ENCODE measurements around the gene EEF2K.
A peak's percentile ranks its signal among the peaks of the same experiment; 100 is the strongest.
"Not testable (repeated sequence)": the region's sequence is repeated elsewhere in the genome, so short reads cannot be mapped to it uniquely, and the experiment has no call there.

The EEF2K gene

GRCh38 chr16:22296225-22297113 is 90.4 kb downstream of the EEF2K start:
- no peak for DNase-seq (ENCODE audit: low read depth)

- peak; percentile 97 for DNase-seq (ENCODE audit: low read depth)
These were observed 91.2 kb downstream of the EEF2K start, which contains the start of gene POLR3E for GRCh38 chr16:22297114-22297870. POLR3E (plus strand) TSS chr16:22297409; CDS start chr16:22302969, 5,560 bp downstream.

- DNase-seq (ENCODE audit: low read depth): peak; percentile 67
These were observed 92.0 kb downstream of the EEF2K start for GRCh38 chr16:22297871-22298733.

- DNase-seq (ENCODE audit: low read depth): no peak
These were observed 93.0 kb downstream of the EEF2K start for GRCh38 chr16:22299036-22299435.

- no peak for DNase-seq (ENCODE audit: low read depth)
These were observed 94.5 kb downstream of the EEF2K start for GRCh38 chr16:22300427-22301071.

GRCh38 chr16:22301423-22301822 is 95.3 kb downstream of the EEF2K start:
- DNase-seq (ENCODE audit: low read depth): not testable (repeated sequence)

GRCh38 chr16:22302776-22303363 is 96.8 kb downstream of the EEF2K start:
- no peak for DNase-seq (ENCODE audit: low read depth)

- DNase-seq (ENCODE audit: low read depth): no peak
These were observed 98.3 kb downstream of the EEF2K start for GRCh38 chr16:22304411-22304810.

GRCh38 chr16:22306788-22307187 is 100.7 kb downstream of the EEF2K start:
- DNase-seq (ENCODE audit: low read depth): no peak

GRCh38 chr16:22307838-22308237 is 101.8 kb downstream of the EEF2K start:
- no peak for DNase-seq (ENCODE audit: low read depth)

- no peak for DNase-seq (ENCODE audit: low read depth)
These were observed 102.9 kb downstream of the EEF2K start for GRCh38 chr16:22308824-22309520.

- no peak for DNase-seq (ENCODE audit: low read depth)
These were observed 105.4 kb downstream of the EEF2K start for GRCh38 chr16:22311520-22311919.

GRCh38 chr16:22312897-22313781 is 107.1 kb downstream of the EEF2K start:
- DNase-seq (ENCODE audit: low read depth): no peak

- DNase-seq (ENCODE audit: low read depth): no peak
These were observed 107.9 kb downstream of the EEF2K start for GRCh38 chr16:22313876-22314470.

- DNase-seq (ENCODE audit: low read depth): no peak
These were observed 108.9 kb downstream of the EEF2K start for GRCh38 chr16:22314661-22315626.

- DNase-seq (ENCODE audit: low read depth): no peak
These were observed 109.9 kb downstream of the EEF2K start for GRCh38 chr16:22315979-22316378.

- no peak for DNase-seq (ENCODE audit: low read depth)
These were observed 110.3 kb downstream of the EEF2K start for GRCh38 chr16:22316411-22316811.

GRCh38 chr16:22317001-22317530 is 111.0 kb downstream of the EEF2K start:
- no peak for DNase-seq (ENCODE audit: low read depth)
